HepG2 (cell line): ENCODE data around the gene SLC22A14. TPM values are rescaled to one million over a fixed set of nuclear protein-coding genes. Genes with fewer than 3 reads are reported as not detected.

ENCODE experiments used
- ERF ChIP-seq: IDR thresholded peaks from 2 replicates; pipeline ENCODE4 v1.6.1; 2018; ENCODE audit warnings: missing biosample characterization, missing genetic modification reagents
- FLYWCH1 ChIP-seq: sonication (generic); formaldehyde crosslinking; IDR thresholded peaks from 2 replicates; pipeline ENCODE4 v1.8.1; 2023; ENCODE audit warnings: mild to moderate bottlenecking, missing genetic modification reagents
- NFE2 ChIP-seq: sonication (generic); formaldehyde crosslinking; IDR thresholded peaks from 2 replicates; pipeline ENCODE4 v1.4.0; 2020; ENCODE audit warnings: missing genetic modification reagents
- RELA ChIP-seq: sonication (generic); formaldehyde crosslinking; IDR thresholded peaks from 2 replicates; pipeline ENCODE4 v1.4.0; 2020; ENCODE audit warnings: missing genetic modification reagents
- SALL1 ChIP-seq: sonication (generic); formaldehyde crosslinking; IDR thresholded peaks from 2 replicates; pipeline ENCODE4 v1.8.0; 2022; ENCODE audit warnings: mild to moderate bottlenecking, missing genetic modification reagents
- SALL2 ChIP-seq: sonication (generic); formaldehyde crosslinking; IDR thresholded peaks from 2 replicates; pipeline ENCODE4 v1.8.1; 2023; ENCODE audit warnings: mild to moderate bottlenecking, missing genetic modification reagents, inconsistent platforms
- SNRNP70 ChIP-seq: fragments of 200-400 bp; formaldehyde crosslinking; IDR thresholded peaks from 2 replicates; pipeline ENCODE4 v1.6.1; 2017; ENCODE audit warnings: mild to moderate bottlenecking, low read depth, low read length, moderate library complexity
- ZNF17 ChIP-seq: sonication (generic); formaldehyde crosslinking; IDR thresholded peaks from 2 replicates; pipeline ENCODE4 v1.5.0; 2020; ENCODE audit warnings: mild to moderate bottlenecking, missing genetic modification reagents
- ZNF720 ChIP-seq: sonication (generic); formaldehyde crosslinking; IDR thresholded peaks from 2 replicates; pipeline ENCODE4 v1.4.0; 2020; ENCODE audit warnings: missing genetic modification reagents
- polyA plus RNA-seq, 8 experiments: library from polyadenylated mRNA; depleted of rRNA in 3 of 8; stranded (reverse) in 7 of 8; unstranded in 1 of 8; fragments of >200 nt; fragmentation: Illumina TruSeq in 4 of 8; extraction: Trizol in 4 of 8; gene quantifications; 2 replicates each; pipeline versions ENCODE4 v1.2.1 to v1.2.3, GENCODE V29; 2011 to 2016; ENCODE audit warnings: low read depth in 4 of 8, missing spikeins in 1 of 8, mixed read lengths in 1 of 8; ENCODE audit not compliant: insufficient read depth in 1 of 8
- total RNA-seq, 5 experiments: library from RNA; depleted of rRNA; stranded (reverse); fragments of >200 nt; fragmentation: Illumina TruSeq; extraction: Trizol; gene quantifications; 2 replicates each; pipeline ENCODE4 v1.2.3, GENCODE V29; 2016; ENCODE audit warnings: low read depth in 1 of 5
- TF ChIP-seq, protein P1 (sequence below): IDR thresholded peaks from 2 replicates; pipeline ENCODE4 v1.6.1; 2016
- TF ChIP-seq, protein P2 (sequence below): IDR thresholded peaks from 2 replicates; pipeline ENCODE4 v1.6.1; 2016
- TF ChIP-seq, protein P3 (sequence below): sonication (generic); formaldehyde crosslinking; IDR thresholded peaks from 2 replicates; pipeline ENCODE4 v1.8.0; 2022; ENCODE audit warnings: mild to moderate bottlenecking, missing genetic modification reagents, moderate library complexity
- TF ChIP-seq, protein P4 (sequence below), 2 experiments: fragments of 450-650 bp in 1 of 2; sonication (generic) in 1 of 2; formaldehyde crosslinking in 1 of 2; IDR thresholded peaks; 2 replicates each; pipeline versions ENCODE4 v1.6.1 to v1.8.0; 2016 to 2022; ENCODE audit warnings: antibody characterized with exemption in 1 of 2, mild to moderate bottlenecking in 1 of 2, missing genetic modification reagents in 1 of 2
- TF ChIP-seq, protein P5 (sequence below), 2 experiments: sonication (generic) in 1 of 2; formaldehyde crosslinking in 1 of 2; IDR thresholded peaks; 2 replicates each; pipeline versions ENCODE4 v1.4.0 to v1.6.1; 2018 to 2020; ENCODE audit warnings: missing genetic modification reagents in 2 of 2, borderline replicate concordance in 1 of 2, low read depth in 1 of 2, mild to moderate bottlenecking in 1 of 2, missing biosample characterization in 1 of 2

SLC22A14 gene
- total and polyA plus RNA-seq, 2 of the 13 experiments (the other 11 are each of a cell fraction or from before 2014, with no cell fraction given), result 0.03 TPM; not detected in 1

DNA sequence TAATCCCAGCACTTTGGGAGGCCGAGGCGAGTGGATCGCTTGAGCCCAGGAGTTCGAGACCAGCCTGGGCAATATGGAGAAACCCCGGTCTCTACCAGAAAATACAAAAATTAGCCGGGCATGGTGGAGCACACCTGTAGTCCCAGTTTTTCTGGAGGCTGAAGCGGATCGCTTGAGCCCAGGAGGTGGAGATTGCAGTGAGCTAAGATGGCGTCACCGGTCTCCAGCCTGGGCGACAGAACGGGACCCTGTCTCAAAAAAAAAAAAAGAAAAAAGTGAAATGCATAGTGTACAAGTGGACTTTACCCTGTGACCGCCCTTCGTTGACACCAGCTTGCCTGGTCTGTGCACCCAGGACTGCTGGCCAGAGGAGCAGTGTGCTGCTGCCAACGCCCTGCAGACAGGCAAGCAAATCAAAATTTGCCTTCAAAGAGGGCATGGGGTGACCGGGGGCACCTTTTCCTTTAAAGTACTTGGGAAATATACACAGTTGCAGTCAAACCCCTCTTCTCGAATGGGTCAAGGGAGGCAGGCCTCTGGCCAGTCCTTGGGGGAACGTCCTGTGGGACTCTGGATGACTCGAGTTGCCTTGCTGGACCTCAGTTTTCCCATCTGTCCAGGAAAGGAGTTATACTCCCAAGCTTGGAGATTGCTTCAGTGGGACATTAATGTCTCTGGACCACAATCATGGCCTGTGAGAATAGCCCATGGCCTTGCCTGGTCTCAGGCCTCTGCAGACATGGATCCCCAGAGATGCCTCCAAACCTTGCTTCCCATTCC lies 65.5 kb downstream of the SLC22A14 start (continued):
- TF ChIP-seq, protein P1, sequence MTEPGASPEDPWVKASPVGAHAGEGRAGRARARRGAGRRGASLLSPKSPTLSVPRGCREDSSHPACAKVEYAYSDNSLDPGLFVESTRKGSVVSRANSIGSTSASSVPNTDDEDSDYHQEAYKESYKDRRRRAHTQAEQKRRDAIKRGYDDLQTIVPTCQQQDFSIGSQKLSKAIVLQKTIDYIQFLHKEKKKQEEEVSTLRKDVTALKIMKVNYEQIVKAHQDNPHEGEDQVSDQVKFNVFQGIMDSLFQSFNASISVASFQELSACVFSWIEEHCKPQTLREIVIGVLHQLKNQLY (CRISPR knock-in tag), result no peak
- peak; percentile 76 for TF ChIP-seq SALL1
- TF ChIP-seq, protein P2, sequence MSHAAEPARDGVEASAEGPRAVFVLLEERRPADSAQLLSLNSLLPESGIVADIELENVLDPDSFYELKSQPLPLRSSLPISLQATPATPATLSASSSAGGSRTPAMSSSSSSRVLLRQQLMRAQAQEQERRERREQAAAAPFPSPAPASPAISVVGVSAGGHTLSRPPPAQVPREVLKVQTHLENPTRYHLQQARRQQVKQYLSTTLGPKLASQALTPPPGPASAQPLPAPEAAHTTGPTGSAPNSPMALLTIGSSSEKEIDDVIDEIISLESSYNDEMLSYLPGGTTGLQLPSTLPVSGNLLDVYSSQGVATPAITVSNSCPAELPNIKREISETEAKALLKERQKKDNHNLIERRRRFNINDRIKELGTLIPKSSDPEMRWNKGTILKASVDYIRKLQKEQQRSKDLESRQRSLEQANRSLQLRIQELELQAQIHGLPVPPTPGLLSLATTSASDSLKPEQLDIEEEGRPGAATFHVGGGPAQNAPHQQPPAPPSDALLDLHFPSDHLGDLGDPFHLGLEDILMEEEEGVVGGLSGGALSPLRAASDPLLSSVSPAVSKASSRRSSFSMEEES (CRISPR knock-in tag), result 0 out of 2 replicates have a peak, but pooled peaks have one; percentile 35
- TF ChIP-seq, protein P3, sequence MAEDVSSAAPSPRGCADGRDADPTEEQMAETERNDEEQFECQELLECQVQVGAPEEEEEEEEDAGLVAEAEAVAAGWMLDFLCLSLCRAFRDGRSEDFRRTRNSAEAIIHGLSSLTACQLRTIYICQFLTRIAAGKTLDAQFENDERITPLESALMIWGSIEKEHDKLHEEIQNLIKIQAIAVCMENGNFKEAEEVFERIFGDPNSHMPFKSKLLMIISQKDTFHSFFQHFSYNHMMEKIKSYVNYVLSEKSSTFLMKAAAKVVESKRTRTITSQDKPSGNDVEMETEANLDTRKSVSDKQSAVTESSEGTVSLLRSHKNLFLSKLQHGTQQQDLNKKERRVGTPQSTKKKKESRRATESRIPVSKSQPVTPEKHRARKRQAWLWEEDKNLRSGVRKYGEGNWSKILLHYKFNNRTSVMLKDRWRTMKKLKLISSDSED (CRISPR knock-in tag), result no peak
- TF ChIP-seq SNRNP70, result no peak
- no peak for TF ChIP-seq FLYWCH1 (CRISPR knock-in tag)
- no peak for TF ChIP-seq ZNF17 (CRISPR knock-in tag)
- TF ChIP-seq, protein P4, sequence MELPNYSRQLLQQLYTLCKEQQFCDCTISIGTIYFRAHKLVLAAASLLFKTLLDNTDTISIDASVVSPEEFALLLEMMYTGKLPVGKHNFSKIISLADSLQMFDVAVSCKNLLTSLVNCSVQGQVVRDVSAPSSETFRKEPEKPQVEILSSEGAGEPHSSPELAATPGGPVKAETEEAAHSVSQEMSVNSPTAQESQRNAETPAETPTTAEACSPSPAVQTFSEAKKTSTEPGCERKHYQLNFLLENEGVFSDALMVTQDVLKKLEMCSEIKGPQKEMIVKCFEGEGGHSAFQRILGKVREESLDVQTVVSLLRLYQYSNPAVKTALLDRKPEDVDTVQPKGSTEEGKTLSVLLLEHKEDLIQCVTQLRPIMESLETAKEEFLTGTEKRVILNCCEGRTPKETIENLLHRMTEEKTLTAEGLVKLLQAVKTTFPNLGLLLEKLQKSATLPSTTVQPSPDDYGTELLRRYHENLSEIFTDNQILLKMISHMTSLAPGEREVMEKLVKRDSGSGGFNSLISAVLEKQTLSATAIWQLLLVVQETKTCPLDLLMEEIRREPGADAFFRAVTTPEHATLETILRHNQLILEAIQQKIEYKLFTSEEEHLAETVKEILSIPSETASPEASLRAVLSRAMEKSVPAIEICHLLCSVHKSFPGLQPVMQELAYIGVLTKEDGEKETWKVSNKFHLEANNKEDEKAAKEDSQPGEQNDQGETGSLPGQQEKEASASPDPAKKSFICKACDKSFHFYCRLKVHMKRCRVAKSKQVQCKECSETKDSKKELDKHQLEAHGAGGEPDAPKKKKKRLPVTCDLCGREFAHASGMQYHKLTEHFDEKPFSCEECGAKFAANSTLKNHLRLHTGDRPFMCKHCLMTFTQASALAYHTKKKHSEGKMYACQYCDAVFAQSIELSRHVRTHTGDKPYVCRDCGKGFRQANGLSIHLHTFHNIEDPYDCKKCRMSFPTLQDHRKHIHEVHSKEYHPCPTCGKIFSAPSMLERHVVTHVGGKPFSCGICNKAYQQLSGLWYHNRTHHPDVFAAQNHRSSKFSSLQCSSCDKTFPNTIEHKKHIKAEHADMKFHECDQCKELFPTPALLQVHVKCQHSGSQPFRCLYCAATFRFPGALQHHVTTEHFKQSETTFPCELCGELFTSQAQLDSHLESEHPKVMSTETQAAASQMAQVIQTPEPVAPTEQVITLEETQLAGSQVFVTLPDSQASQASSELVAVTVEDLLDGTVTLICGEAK (IDR thresholded peaks at IDR 0.05), result no peak
- TF ChIP-seq, protein P4 (CRISPR knock-in tag; IDR thresholded peaks at IDR 0.05), result no peak
- 0 out of 2 replicates have a peak, but pooled peaks have one; percentile 28 for TF ChIP-seq SALL2
- TF ChIP-seq NFE2, result no peak
- TF ChIP-seq, protein P5, sequence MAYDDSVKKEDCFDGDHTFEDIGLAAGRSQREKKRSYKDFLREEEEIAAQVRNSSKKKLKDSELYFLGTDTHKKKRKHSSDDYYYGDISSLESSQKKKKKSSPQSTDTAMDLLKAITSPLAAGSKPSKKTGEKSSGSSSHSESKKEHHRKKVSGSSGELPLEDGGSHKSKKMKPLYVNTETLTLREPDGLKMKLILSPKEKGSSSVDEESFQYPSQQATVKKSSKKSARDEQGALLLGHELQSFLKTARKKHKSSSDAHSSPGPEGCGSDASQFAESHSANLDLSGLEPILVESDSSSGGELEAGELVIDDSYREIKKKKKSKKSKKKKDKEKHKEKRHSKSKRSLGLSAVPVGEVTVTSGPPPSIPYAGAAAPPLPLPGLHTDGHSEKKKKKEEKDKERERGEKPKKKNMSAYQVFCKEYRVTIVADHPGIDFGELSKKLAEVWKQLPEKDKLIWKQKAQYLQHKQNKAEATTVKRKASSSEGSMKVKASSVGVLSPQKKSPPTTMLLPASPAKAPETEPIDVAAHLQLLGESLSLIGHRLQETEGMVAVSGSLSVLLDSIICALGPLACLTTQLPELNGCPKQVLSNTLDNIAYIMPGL (CRISPR knock-in tag; IDR thresholded peaks at IDR 0.05; ENCODE audit: borderline replicate concordance in 1 of 2, low read depth in 1 of 2), result peak; percentile 25 to 50; a peak in 3 of 4 replicates
- no peak; the same call in 1 of the 2 replicates for TF ChIP-seq ERF
- TF ChIP-seq ZNF720 (CRISPR knock-in tag), result no peak
- TF ChIP-seq RELA (CRISPR knock-in tag), result no peak
